HCT116 (cell line): ENCODE results near the gene CDC14B. TPM values are rescaled to one million over a fixed set of nuclear protein-coding genes. Genes with fewer than 3 reads are reported as not detected.

Source experiments
- ATAC-seq: fragments of 200-7000 bp; cut with Tn5 transposase; 2 replicates; pipeline ENCODE4 v1.9.1; 2020; ENCODE audit warnings: mild to moderate bottlenecking, moderate library complexity
- BruUV-seq: library from RNA; stranded (reverse); fragments of 400-500 nt; replicated peaks from 2 replicates; lab custom pipeline; 2021; lab: Mats Ljungman, UMichigan
- CTCF ChIA-PET: fragments of 300-600 bp; sonication (Branson Sonifier 250); formaldehyde crosslinking; loops from one replicate; lab custom pipeline; 2021; ENCODE audit warnings: antibody characterized with exemption; lab: Charles Lee
- POLR2A ChIA-PET: fragments of 300-600, 350-600 bp; sonication (Branson Sonifier 250); formaldehyde crosslinking; loops from one replicate; lab custom pipeline; 2021; ENCODE audit warnings: antibody characterized with exemption; lab: Charles Lee
- RAD21 ChIA-PET, 2 experiments: fragments of 300-600 bp; sonication (Branson Sonifier 250); formaldehyde crosslinking; loops; one replicate each; lab custom pipeline; 2023; ENCODE audit warnings: low total read pairs in 2 of 2; ENCODE audit not compliant: uncharacterized antibody in 2 of 2, unreplicated experiment in 2 of 2, low non-redundant PET in 1 of 2; lab: Charles Lee
- DNase-seq: peaks from one replicate; pipeline ENCODE4 v3.0.0-alpha.2; 2010; ENCODE audit warnings: low read depth, low spot score
- H2AFZ ChIP-seq: fragments of 200-600 bp; shearing (Covaris generic), sonication (generic); 2 replicates; pipeline ENCODE4 v1.6.1; 2017; ENCODE audit warnings: low read depth, mixed run types, mixed read lengths, antibody characterized with exemption, low read length; ENCODE audit not compliant: poor library complexity, severe bottlenecking
- H3K27ac ChIP-seq: 2 replicates; pipeline ENCODE4 v1.5.1; 2012; ENCODE audit warnings: low read depth, low read length
- H3K27me3 ChIP-seq: fragments of 200-600 bp; sonication (generic); 2 replicates; pipeline ENCODE4 v1.6.1; 2016; ENCODE audit warnings: mixed run types, low read length, mixed read lengths; ENCODE audit not compliant: insufficient read depth
- H3K36me3 ChIP-seq, 2 experiments: fragments of 200-500 bp in 1 of 2; fragments of 200-600 bp in 1 of 2; sonication (Bioruptor generic) in 1 of 2; sonication (generic) in 1 of 2; 2 replicates each; pipeline versions ENCODE4 v1.5.1 to v1.6.1; 2014 to 2016; ENCODE audit warnings: low read length in 2 of 2, inconsistent platforms in 1 of 2, mixed read lengths in 1 of 2, mixed run types in 1 of 2; ENCODE audit not compliant: insufficient read depth in 2 of 2, control insufficient read depth in 1 of 2
- H3K4me1 ChIP-seq, 2 experiments: fragments of 200-600 bp in 1 of 2; sonication (generic) in 1 of 2; 2 replicates each; pipeline versions ENCODE4 v1.5.1 to v1.6.1; 2012 to 2017; ENCODE audit warnings: low read length in 2 of 2, inconsistent platforms in 1 of 2, mild to moderate bottlenecking in 1 of 2, mixed read lengths in 1 of 2, mixed run types in 1 of 2, moderate library complexity in 1 of 2; ENCODE audit not compliant: insufficient read depth in 2 of 2, control insufficient read depth in 1 of 2
- H3K4me2 ChIP-seq: fragments of 200-600 bp; sonication (generic); 2 replicates; pipeline ENCODE4 v1.6.1; 2017; ENCODE audit warnings: mixed run types, low read length, mixed read lengths
- H3K4me3 ChIP-seq, 2 experiments: fragments of 200-600 bp in 1 of 2; sonication (generic) in 1 of 2; replicated peaks in 1 of 2; 2 replicates each; pipeline ENCODE4 v1.5.1; 2011 to 2016; ENCODE audit warnings: low read length in 2 of 2, control low read depth in 1 of 2, low read depth in 1 of 2, mild to moderate bottlenecking in 1 of 2, mixed read lengths in 1 of 2, mixed run types in 1 of 2
- H3K79me2 ChIP-seq: fragments of 200-600 bp; sonication (generic); 2 replicates; pipeline ENCODE4 v1.6.1; 2017; ENCODE audit warnings: mild to moderate bottlenecking, mixed run types, low read length, moderate library complexity, mixed read lengths; ENCODE audit not compliant: insufficient read depth
- H3K9ac ChIP-seq: fragments of 200-600 bp; sonication (generic); 2 replicates; pipeline ENCODE4 v1.6.1; 2016; ENCODE audit warnings: low read length, mixed read lengths
- H3K9me2 ChIP-seq: fragments of 200-600 bp; sonication (generic), shearing (Covaris generic); 2 replicates; pipeline ENCODE4 v1.6.1; 2017; ENCODE audit warnings: mixed run types, mild to moderate bottlenecking, moderate library complexity; ENCODE audit not compliant: insufficient read depth
- H3K9me3 ChIP-seq, 2 experiments: fragments of 200-500 bp in 1 of 2; fragments of 200-600 bp in 1 of 2; sonication (Bioruptor generic) in 1 of 2; sonication (generic) in 1 of 2; 2 replicates each; pipeline ENCODE4 v1.6.1; 2014 to 2017; ENCODE audit warnings: low read length in 2 of 2, mixed read lengths in 2 of 2, inconsistent platforms in 1 of 2, low read depth in 1 of 2, mild to moderate bottlenecking in 1 of 2, mixed run types in 1 of 2, moderate library complexity in 1 of 2; ENCODE audit not compliant: control insufficient read depth in 1 of 2, insufficient read depth in 1 of 2
- H4K20me1 ChIP-seq: fragments of 200-600 bp; sonication (generic), shearing (Covaris generic); 2 replicates; pipeline ENCODE4 v1.6.1; 2017; ENCODE audit warnings: mixed run types, mild to moderate bottlenecking, moderate library complexity; ENCODE audit not compliant: insufficient read depth
- ATF3 ChIP-seq: IDR thresholded peaks from 2 replicates; pipeline ENCODE4 v1.6.1; 2012
- CBX3 ChIP-seq: IDR thresholded peaks from 2 replicates; pipeline ENCODE4 v1.6.1; 2012; ENCODE audit warnings: low read depth
- CEBPB ChIP-seq: IDR thresholded peaks from 2 replicates; pipeline ENCODE4 v1.6.1; 2012; ENCODE audit warnings: low read depth
- EGR1 ChIP-seq: IDR thresholded peaks from 2 replicates; pipeline ENCODE4 v1.6.1; 2012; ENCODE audit warnings: low read depth
- ELF1 ChIP-seq: IDR thresholded peaks from 2 replicates; pipeline ENCODE4 v1.6.1; 2012; ENCODE audit warnings: low read depth, borderline replicate concordance
- EZH2 ChIP-seq: fragments of 200-600 bp; sonication (generic); IDR thresholded peaks from 2 replicates; pipeline ENCODE4 v1.6.1; 2017; ENCODE audit warnings: antibody characterized with exemption, mixed run types
- EZH2phosphoT487 ChIP-seq: fragments of 200-600 bp; IDR thresholded peaks from 2 replicates; pipeline ENCODE4 v1.6.1; 2018; ENCODE audit warnings: antibody characterized with exemption, borderline replicate concordance
- FOSL1 ChIP-seq: IDR thresholded peaks from 2 replicates; pipeline ENCODE4 v1.6.1; 2012; ENCODE audit warnings: low read depth
- JUND ChIP-seq: IDR thresholded peaks from 2 replicates; pipeline ENCODE4 v1.6.1; 2012
- POLR2A ChIP-seq: IDR thresholded peaks from 2 replicates; pipeline ENCODE4 v1.7.0; 2011; ENCODE audit warnings: borderline replicate concordance; ENCODE audit not compliant: insufficient read depth, insufficient read length; ENCODE audit errors: extremely low read depth
- POLR2AphosphoS5 ChIP-seq: IDR thresholded peaks from 2 replicates; pipeline ENCODE4 v1.6.1; 2011; ENCODE audit warnings: mild to moderate bottlenecking, low read depth, low read length, moderate library complexity
- RAD21 ChIP-seq: IDR thresholded peaks from 2 replicates; pipeline ENCODE4 v1.6.1; 2012; ENCODE audit warnings: low read depth, mild to moderate bottlenecking
- SP1 ChIP-seq: IDR thresholded peaks from 2 replicates; pipeline ENCODE4 v1.6.1; 2012; ENCODE audit warnings: low read depth
- SRF ChIP-seq: IDR thresholded peaks from 2 replicates; pipeline ENCODE4 v1.6.1; 2012; ENCODE audit warnings: low read depth
- TCF7L2 ChIP-seq: IDR thresholded peaks from 2 replicates; pipeline ENCODE4 v1.7.0; 2011; ENCODE audit warnings: borderline replicate concordance, inconsistent platforms; ENCODE audit not compliant: insufficient read depth, insufficient read length; ENCODE audit errors: extremely low read depth
- ZBTB33 ChIP-seq: IDR thresholded peaks from 2 replicates; pipeline ENCODE4 v1.6.1; 2011; ENCODE audit warnings: mild to moderate bottlenecking, low read length, moderate library complexity; ENCODE audit not compliant: insufficient replicate concordance; ENCODE audit errors: extremely low read depth
- ZFX ChIP-seq: fragments of 450-650 bp; IDR thresholded peaks from 2 replicates; pipeline ENCODE4 v1.6.1; 2017
- ZNF274 ChIP-seq: fragments of 200-500 bp; sonication (Bioruptor generic); IDR thresholded peaks from 2 replicates; pipeline ENCODE4 v1.6.1; 2014; ENCODE audit warnings: mild to moderate bottlenecking, low read depth, low read length, inconsistent platforms
- intact Hi-C: fragments of 100-400 bp; cut with micrococcal nuclease; formaldehyde crosslinking; loops from 2 replicates; pipeline ENCODE4 v1.10.0; 2022
- total RNA-seq: library from RNA; stranded (reverse); gene quantifications from one replicate; pipeline ENCODE4 v1.2.1, GENCODE V29; 2021; ENCODE audit not compliant: unreplicated experiment
- TF ChIP-seq, protein P1 (sequence below): IDR thresholded peaks from 2 replicates; pipeline ENCODE4 v1.6.1; 2012

CDC14B gene
- total RNA-seq, 1 experiment from 2014 or later: 21.6 TPM

DNA sequence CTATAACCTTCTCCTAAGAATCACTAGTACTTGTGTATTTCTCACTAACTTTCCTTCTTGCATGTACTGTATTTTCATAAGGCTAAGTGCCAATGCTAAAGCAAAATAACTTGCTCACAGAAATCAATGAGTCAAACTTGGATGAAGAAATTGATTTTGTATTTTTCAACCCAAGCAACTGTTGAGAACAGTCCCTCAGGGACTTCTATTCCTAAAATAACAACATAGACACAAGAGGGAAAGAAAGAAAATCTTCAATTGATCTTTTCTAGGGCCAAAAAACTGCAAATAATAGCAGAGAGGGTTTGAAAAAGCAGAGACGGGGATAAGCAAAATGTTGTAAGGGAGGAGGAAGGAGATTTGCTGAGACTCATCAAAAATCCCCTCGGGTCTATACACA, 99.9 kb downstream of the CDC14B start:
- intact Hi-C loops: no loop called here
- Histone ChIP-seq H3K36me3 (peaks cover 0 to 2% of the 10 kb centered on the region in 2 experiments; a peak in 2 of 4 replicates), H3K27ac (no peak overlapping the region), H3K9me3 (no peaks in the 10 kb centered on the region), H3K79me2 (no peaks in the 10 kb centered on the region), H3K9ac (no peak overlapping the region), H3K4me1 (no peaks in the 10 kb centered on the region), H4K20me1 (no peaks in the 10 kb centered on the region), H3K9me2 (no peaks in the 10 kb centered on the region), H3K4me2 (no peak overlapping the region), H3K4me3 (no peak overlapping the region), H3K27me3 (no peaks in the 10 kb centered on the region), H2AFZ (no peak overlapping the region)
- ChIA-PET RAD21 (no interaction called here), POLR2A (no interaction called here), CTCF (no interaction called here)
- DNase-seq (no peak), ATAC-seq (no peak)
- no TSS peak for BruUV-seq
- no peak for TF ChIP-seq TCF7L2
- TF ChIP-seq, protein P1, sequence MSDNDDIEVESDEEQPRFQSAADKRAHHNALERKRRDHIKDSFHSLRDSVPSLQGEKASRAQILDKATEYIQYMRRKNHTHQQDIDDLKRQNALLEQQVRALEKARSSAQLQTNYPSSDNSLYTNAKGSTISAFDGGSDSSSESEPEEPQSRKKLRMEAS: no peak
- no peak for TF ChIP-seq ZBTB33
- no peak for TF ChIP-seq SRF
- no peak for TF ChIP-seq ELF1
- no peak for TF ChIP-seq EZH2phosphoT487
- no peak for TF ChIP-seq CBX3
- no peak for TF ChIP-seq SP1
- TF ChIP-seq ZFX: no peak
- TF ChIP-seq POLR2A: no peak
- no peak for TF ChIP-seq EGR1
- no peak for TF ChIP-seq CEBPB
- no peak for TF ChIP-seq RAD21
- no peak for TF ChIP-seq POLR2AphosphoS5
- no peak for TF ChIP-seq JUND
- TF ChIP-seq EZH2: no peak
- TF ChIP-seq ATF3: no peak
- no peak for TF ChIP-seq FOSL1
- no peak for TF ChIP-seq ZNF274
